Activated CD4-positive, alpha-beta T cell treated with anti-CD3 and anti-CD28 coated beads, Interleukin-2, amount 50 U/mL, for 16 hours (primary cell): ENCODE results near the gene GSTA2.
"Not testable (repeated sequence)": the region's sequence is repeated elsewhere in the genome, so short reads cannot be mapped to it uniquely, and the experiment has no call there.

ENCODE experiments used
- DNase-seq: peaks from one replicate; pipeline ENCODE4 v3.0.0-alpha.2; 2020

The GSTA2 gene

GRCh38 chr6:52724406-52725121, 38.7 kb downstream of the GSTA2 start:
- peak; percentile 46 for DNase-seq

GRCh38 chr6:52724042-52724405, 39.3 kb downstream of the GSTA2 start:
- no peak for DNase-seq

- no peak for DNase-seq
Observed at GRCh38 chr6:52720321-52720720, 43.0 kb downstream of the GSTA2 start.

- no peak for DNase-seq
Observed at GRCh38 chr6:52718550-52718949, 44.7 kb downstream of the GSTA2 start.

GRCh38 chr6:52714761-52715160, 48.5 kb downstream of the GSTA2 start:
- DNase-seq = not testable (repeated sequence)

- DNase-seq = no peak
Observed at GRCh38 chr6:52712136-52712535, 51.1 kb downstream of the GSTA2 start.

- no peak for DNase-seq
Observed at GRCh38 chr6:52707963-52708680, 55.2 kb downstream of the GSTA2 start.

GRCh38 chr6:52706001-52706400, 57.3 kb downstream of the GSTA2 start:
- DNase-seq = no peak

GRCh38 chr6:52704781-52705502, 58.3 kb downstream of the GSTA2 start:
- not testable (repeated sequence) for DNase-seq

- DNase-seq = no peak
Observed at GRCh38 chr6:52704060-52704459, 59.2 kb downstream of the GSTA2 start.
